WTC11 (cell line): ENCODE results near the gene NHS. TPM values are rescaled to one million over a fixed set of nuclear protein-coding genes. Genes with fewer than 3 reads are reported as not detected.

Experiments used
- ATAC-seq: fragments of 200-7000 bp; cut with Tn5 transposase; 2 replicates; pipeline ENCODE4 v1.10.0; 2021; ENCODE audit warnings: mild to moderate bottlenecking, moderate library complexity
- CTCF ChIA-PET: fragments of 300-600 bp; sonication (Branson Sonifier 250); formaldehyde crosslinking; loops from one replicate; lab custom pipeline; 2021; ENCODE audit warnings: antibody characterized with exemption; lab: Charles Lee
- POLR2A ChIA-PET: fragments of 350-600 bp; sonication (Branson Sonifier 250); formaldehyde crosslinking; loops from one replicate; lab custom pipeline; 2021; ENCODE audit warnings: antibody characterized with exemption; lab: Charles Lee
- DNase-seq: peaks from one replicate; pipeline ENCODE4 v3.0.0; 2021; ENCODE audit warnings: low spot score
- H3K27ac Mint-ChIP-seq: 2 replicates; pipeline ENCODE4 v1.8.0; 2021; ENCODE audit warnings: mixed read lengths
- H3K27me3 Mint-ChIP-seq: 2 replicates; pipeline ENCODE4 v1.8.0; 2021; ENCODE audit warnings: low read depth, mild to moderate bottlenecking, moderate library complexity, mixed read lengths
- H3K36me3 Mint-ChIP-seq: 2 replicates; pipeline ENCODE4 v1.8.0; 2021; ENCODE audit warnings: mixed read lengths
- H3K4me1 Mint-ChIP-seq: 2 replicates; pipeline ENCODE4 v1.8.0; 2022; ENCODE audit warnings: mixed read lengths
- H3K4me3 Mint-ChIP-seq: 2 replicates; pipeline ENCODE4 v1.8.0; 2021; ENCODE audit warnings: mild to moderate bottlenecking, moderate library complexity, mixed read lengths
- H3K9me3 Mint-ChIP-seq: 2 replicates; pipeline ENCODE4 v1.8.0; 2021; ENCODE audit warnings: mixed read lengths
- FOXJ3 ChIP-seq: sonication (generic); formaldehyde crosslinking; IDR thresholded peaks from 2 replicates; pipeline ENCODE4 v1.9.0; 2021; ENCODE audit warnings: missing genetic modification reagents, mild to moderate bottlenecking, borderline replicate concordance
- HMGA2 ChIP-seq: fragments of 250-450 bp; sonication (Bioruptor Pico); IDR thresholded peaks from 2 replicates; pipeline ENCODE4 v1.4.0; 2021; ENCODE audit warnings: mild to moderate bottlenecking, moderate library complexity
- MYBL2 ChIP-seq: sonication (generic); formaldehyde crosslinking; IDR thresholded peaks from 2 replicates; pipeline ENCODE4 v1.8.1; 2023; ENCODE audit warnings: mild to moderate bottlenecking, moderate library complexity, missing genetic modification reagents
- OVOL2 ChIP-seq: fragments of 250-450 bp; sonication (Bioruptor Pico); IDR thresholded peaks from 2 replicates; pipeline ENCODE4 v1.9.0; 2021; ENCODE audit warnings: mild to moderate bottlenecking, borderline replicate concordance
- PRRX2 ChIP-seq: fragments of 250-450 bp; sonication (Bioruptor Pico); IDR thresholded peaks from 2 replicates; pipeline ENCODE4 v1.8.0; 2021; ENCODE audit warnings: mild to moderate bottlenecking
- SP1 ChIP-seq: sonication (generic); formaldehyde crosslinking; conservative IDR thresholded peaks from 2 replicates; pipeline ENCODE4 v1.8.1; 2022; ENCODE audit warnings: missing genetic modification reagents
- TCF7 ChIP-seq: sonication (generic); formaldehyde crosslinking; IDR thresholded peaks from 2 replicates; pipeline ENCODE4 v1.8.0; 2022; ENCODE audit warnings: mild to moderate bottlenecking, low read depth, missing genetic modification reagents, moderate library complexity
- ZNF138 ChIP-seq: sonication (generic); formaldehyde crosslinking; conservative IDR thresholded peaks from 2 replicates; pipeline ENCODE4 v1.8.1; 2022; ENCODE audit warnings: mild to moderate bottlenecking, moderate library complexity, missing genetic modification reagents
- ZNF317 ChIP-seq: sonication (generic); formaldehyde crosslinking; IDR thresholded peaks from 2 replicates; pipeline ENCODE4 v1.8.1; 2023; ENCODE audit warnings: low read depth, mild to moderate bottlenecking, moderate library complexity, missing genetic modification reagents, borderline replicate concordance
- ZNF396 ChIP-seq: fragments of 250-450 bp; sonication (Bioruptor Pico); IDR thresholded peaks from 2 replicates; pipeline ENCODE4 v1.8.0; 2021; ENCODE audit warnings: mild to moderate bottlenecking, moderate library complexity, borderline replicate concordance
- total RNA-seq: library from RNA; stranded (reverse); gene quantifications from 3 replicates; pipeline ENCODE4 v1.2.3, GENCODE V29; 2021
- TF ChIP-seq, protein P1 (sequence below): sonication (generic); formaldehyde crosslinking; IDR thresholded peaks from 2 replicates; pipeline ENCODE4 v1.8.1; 2022; ENCODE audit warnings: low read depth, mild to moderate bottlenecking, moderate library complexity, missing genetic modification reagents, borderline replicate concordance
- TF ChIP-seq, protein P2 (sequence below): fragments of 250-450 bp; sonication (Bioruptor Pico); IDR thresholded peaks from 2 replicates; pipeline ENCODE4 v1.9.0; 2021; ENCODE audit warnings: mild to moderate bottlenecking
- TF ChIP-seq, protein P3 (sequence below): fragments of 250-450 bp; sonication (Bioruptor Pico); IDR thresholded peaks from 2 replicates; pipeline ENCODE4 v1.9.0; 2021; ENCODE audit warnings: mild to moderate bottlenecking
- TF ChIP-seq, protein P4 (sequence below): sonication (generic); formaldehyde crosslinking; IDR thresholded peaks from 2 replicates; pipeline ENCODE4 v1.8.0; 2022; ENCODE audit warnings: mild to moderate bottlenecking, missing genetic modification reagents
- TF ChIP-seq, protein P5 (sequence below): fragments of 250-450 bp; sonication (Bioruptor Pico); IDR thresholded peaks from 2 replicates; pipeline ENCODE4 v1.8.0; 2021; ENCODE audit warnings: mild to moderate bottlenecking
- TF ChIP-seq, protein P6 (sequence below): fragments of 250-450 bp; sonication (Bioruptor Pico); conservative IDR thresholded peaks from 2 replicates; pipeline ENCODE4 v1.9.0; 2021; ENCODE audit warnings: mild to moderate bottlenecking
- TF ChIP-seq, protein P7 (sequence below): sonication (generic); formaldehyde crosslinking; IDR thresholded peaks from 2 replicates; pipeline ENCODE4 v1.8.0; 2022; ENCODE audit warnings: mild to moderate bottlenecking, missing genetic modification reagents
- TF ChIP-seq, protein P8 (sequence below): sonication (generic); formaldehyde crosslinking; IDR thresholded peaks from 2 replicates; pipeline ENCODE4 v1.8.1; 2023; ENCODE audit warnings: mild to moderate bottlenecking, missing genetic modification reagents, moderate library complexity

Gene NHS
- total RNA-seq, 1 experiment from 2014 or later: 5.8 TPM

DNA sequence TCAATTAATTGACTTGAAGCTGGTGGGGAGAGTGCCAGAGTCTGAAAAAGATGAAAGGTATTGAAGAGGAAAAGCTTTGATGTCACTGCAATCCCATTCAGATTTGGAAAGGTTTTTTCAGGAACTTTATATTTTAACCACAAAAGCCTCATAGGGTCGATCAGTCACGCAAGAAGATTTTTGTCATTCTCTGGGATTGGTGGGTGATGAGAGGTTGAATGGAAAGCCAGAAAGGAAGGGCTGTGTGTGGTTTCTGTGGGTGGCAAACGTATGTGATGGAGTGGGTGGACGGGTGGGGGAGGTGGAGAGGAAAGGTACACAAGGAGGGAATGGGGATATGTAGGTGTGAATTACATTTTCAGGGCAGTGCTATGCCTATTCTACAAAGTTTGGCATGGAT, 188.5 kb downstream of the NHS start (continued):
- TF ChIP-seq, protein P1, sequence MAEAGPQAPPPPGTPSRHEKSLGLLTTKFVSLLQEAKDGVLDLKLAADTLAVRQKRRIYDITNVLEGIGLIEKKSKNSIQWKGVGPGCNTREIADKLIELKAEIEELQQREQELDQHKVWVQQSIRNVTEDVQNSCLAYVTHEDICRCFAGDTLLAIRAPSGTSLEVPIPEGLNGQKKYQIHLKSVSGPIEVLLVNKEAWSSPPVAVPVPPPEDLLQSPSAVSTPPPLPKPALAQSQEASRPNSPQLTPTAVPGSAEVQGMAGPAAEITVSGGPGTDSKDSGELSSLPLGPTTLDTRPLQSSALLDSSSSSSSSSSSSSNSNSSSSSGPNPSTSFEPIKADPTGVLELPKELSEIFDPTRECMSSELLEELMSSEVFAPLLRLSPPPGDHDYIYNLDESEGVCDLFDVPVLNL (CRISPR knock-in tag): no peak
- TF ChIP-seq ZNF396 (CRISPR knock-in tag) (no peak), ZNF317 (CRISPR knock-in tag) (no peak), PRRX2 (CRISPR knock-in tag) (no peak), ZNF138 (CRISPR knock-in tag) (no peak)
- TF ChIP-seq, all 79 proteins: peak for 0

DNA sequence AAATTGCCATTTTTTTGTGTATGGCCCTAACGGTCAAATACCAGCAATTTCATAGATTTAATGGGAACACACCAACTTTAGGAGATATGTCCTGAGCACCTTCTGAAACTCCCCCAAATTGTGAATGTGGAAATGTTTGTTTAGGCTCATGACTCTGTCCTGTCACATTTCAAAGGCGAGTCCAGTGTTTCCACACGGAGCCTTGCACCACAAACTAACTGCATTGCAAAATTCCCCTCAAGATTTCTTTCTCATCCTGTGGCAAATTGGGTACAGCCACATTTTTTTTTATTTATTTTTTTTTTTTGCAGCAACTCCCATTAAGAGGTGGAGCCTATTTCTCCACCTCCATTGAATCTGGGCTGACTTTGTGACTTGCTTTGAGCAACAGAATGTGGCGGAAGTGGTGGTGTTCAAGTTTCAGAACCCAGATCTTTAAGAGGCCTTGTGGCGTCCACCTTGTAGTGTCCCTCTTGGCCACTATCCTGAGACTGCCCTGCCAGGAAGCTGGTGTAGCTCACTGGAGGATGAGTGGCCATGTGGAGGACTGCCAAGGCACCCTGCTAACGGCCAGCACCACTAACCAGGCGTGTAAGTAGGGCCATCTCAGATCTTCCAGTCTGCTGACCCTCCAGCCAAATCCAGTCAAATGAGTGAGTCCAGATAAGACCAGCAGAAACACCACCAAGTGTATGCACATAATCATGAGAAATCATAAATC, 189.8 kb downstream of the NHS start:
- DNase-seq: no peak
- ChIA-PET POLR2A (no interaction called here), CTCF (no interaction called here)
- Mint-ChIP-seq H3K36me3 (no peaks in the 10 kb centered on the region), H3K4me3 (no peak overlapping the region), H3K4me1 (peaks cover 27% of the 10 kb centered on the region), H3K27me3 (no peaks in the 10 kb centered on the region), H3K9me3 (no peaks in the 10 kb centered on the region), H3K27ac (no peak overlapping the region)
- ATAC-seq: no peak
- TF ChIP-seq SP1 (CRISPR knock-in tag) (no peak), HMGA2 (CRISPR knock-in tag) (no peak), TCF7 (CRISPR knock-in tag) (no peak), MYBL2 (CRISPR knock-in tag) (no peak), FOXJ3 (CRISPR knock-in tag) (no peak), ZNF317 (CRISPR knock-in tag) (no peak), OVOL2 (CRISPR knock-in tag) (no peak)
- TF ChIP-seq, protein P2, sequence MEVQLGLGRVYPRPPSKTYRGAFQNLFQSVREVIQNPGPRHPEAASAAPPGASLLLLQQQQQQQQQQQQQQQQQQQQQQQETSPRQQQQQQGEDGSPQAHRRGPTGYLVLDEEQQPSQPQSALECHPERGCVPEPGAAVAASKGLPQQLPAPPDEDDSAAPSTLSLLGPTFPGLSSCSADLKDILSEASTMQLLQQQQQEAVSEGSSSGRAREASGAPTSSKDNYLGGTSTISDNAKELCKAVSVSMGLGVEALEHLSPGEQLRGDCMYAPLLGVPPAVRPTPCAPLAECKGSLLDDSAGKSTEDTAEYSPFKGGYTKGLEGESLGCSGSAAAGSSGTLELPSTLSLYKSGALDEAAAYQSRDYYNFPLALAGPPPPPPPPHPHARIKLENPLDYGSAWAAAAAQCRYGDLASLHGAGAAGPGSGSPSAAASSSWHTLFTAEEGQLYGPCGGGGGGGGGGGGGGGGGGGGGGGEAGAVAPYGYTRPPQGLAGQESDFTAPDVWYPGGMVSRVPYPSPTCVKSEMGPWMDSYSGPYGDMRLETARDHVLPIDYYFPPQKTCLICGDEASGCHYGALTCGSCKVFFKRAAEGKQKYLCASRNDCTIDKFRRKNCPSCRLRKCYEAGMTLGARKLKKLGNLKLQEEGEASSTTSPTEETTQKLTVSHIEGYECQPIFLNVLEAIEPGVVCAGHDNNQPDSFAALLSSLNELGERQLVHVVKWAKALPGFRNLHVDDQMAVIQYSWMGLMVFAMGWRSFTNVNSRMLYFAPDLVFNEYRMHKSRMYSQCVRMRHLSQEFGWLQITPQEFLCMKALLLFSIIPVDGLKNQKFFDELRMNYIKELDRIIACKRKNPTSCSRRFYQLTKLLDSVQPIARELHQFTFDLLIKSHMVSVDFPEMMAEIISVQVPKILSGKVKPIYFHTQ (CRISPR knock-in tag): no peak
- TF ChIP-seq, protein P3, sequence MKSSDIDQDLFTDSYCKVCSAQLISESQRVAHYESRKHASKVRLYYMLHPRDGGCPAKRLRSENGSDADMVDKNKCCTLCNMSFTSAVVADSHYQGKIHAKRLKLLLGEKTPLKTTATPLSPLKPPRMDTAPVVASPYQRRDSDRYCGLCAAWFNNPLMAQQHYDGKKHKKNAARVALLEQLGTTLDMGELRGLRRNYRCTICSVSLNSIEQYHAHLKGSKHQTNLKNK (CRISPR knock-in tag): no peak
- TF ChIP-seq, protein P4, sequence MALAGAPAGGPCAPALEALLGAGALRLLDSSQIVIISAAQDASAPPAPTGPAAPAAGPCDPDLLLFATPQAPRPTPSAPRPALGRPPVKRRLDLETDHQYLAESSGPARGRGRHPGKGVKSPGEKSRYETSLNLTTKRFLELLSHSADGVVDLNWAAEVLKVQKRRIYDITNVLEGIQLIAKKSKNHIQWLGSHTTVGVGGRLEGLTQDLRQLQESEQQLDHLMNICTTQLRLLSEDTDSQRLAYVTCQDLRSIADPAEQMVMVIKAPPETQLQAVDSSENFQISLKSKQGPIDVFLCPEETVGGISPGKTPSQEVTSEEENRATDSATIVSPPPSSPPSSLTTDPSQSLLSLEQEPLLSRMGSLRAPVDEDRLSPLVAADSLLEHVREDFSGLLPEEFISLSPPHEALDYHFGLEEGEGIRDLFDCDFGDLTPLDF (CRISPR knock-in tag): no peak
- TF ChIP-seq, protein P5, sequence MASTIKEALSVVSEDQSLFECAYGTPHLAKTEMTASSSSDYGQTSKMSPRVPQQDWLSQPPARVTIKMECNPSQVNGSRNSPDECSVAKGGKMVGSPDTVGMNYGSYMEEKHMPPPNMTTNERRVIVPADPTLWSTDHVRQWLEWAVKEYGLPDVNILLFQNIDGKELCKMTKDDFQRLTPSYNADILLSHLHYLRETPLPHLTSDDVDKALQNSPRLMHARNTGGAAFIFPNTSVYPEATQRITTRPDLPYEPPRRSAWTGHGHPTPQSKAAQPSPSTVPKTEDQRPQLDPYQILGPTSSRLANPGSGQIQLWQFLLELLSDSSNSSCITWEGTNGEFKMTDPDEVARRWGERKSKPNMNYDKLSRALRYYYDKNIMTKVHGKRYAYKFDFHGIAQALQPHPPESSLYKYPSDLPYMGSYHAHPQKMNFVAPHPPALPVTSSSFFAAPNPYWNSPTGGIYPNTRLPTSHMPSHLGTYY (CRISPR knock-in tag): no peak
- TF ChIP-seq, protein P6, sequence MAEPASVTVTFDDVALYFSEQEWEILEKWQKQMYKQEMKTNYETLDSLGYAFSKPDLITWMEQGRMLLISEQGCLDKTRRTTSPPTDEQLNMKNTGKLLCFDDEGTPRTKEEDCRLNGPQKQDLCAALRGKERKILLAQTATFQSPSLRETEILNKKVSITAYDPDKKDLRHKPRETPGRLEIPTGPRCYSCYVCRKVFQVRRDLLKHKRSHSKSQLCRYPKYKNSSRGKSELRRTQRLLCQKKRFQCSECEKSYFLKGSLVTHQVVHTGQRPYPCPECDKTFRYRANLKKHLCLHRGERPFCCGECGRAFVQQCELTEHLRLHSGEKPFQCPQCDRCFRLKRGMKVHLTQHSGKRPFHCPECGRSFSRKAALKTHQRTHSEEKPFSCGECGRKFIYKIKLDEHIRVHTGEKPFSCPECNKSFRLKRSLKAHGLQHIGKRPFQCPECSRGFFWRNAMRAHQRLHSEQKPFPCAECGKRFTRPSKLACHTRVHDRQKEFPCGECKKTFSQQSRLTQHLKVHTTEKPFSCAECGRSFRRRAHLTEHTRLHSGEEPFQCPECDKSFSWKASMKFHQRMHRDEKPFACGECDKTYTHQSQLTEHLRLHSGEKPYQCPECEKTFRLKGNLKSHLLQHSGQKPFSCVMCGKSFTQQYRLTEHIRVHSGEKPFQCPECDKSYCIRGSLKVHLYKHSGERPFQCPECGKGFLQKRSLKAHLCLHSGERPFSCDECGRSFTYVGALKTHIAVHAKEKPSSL: no peak
- TF ChIP-seq, protein P7, sequence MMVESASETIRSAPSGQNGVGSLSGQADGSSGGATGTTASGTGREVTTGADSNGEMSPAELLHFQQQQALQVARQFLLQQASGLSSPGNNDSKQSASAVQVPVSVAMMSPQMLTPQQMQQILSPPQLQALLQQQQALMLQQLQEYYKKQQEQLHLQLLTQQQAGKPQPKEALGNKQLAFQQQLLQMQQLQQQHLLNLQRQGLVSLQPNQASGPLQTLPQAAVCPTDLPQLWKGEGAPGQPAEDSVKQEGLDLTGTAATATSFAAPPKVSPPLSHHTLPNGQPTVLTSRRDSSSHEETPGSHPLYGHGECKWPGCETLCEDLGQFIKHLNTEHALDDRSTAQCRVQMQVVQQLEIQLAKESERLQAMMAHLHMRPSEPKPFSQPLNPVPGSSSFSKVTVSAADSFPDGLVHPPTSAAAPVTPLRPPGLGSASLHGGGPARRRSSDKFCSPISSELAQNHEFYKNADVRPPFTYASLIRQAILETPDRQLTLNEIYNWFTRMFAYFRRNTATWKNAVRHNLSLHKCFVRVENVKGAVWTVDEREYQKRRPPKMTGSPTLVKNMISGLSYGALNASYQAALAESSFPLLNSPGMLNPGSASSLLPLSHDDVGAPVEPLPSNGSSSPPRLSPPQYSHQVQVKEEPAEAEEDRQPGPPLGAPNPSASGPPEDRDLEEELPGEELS (CRISPR knock-in tag): no peak
- TF ChIP-seq, protein P8, sequence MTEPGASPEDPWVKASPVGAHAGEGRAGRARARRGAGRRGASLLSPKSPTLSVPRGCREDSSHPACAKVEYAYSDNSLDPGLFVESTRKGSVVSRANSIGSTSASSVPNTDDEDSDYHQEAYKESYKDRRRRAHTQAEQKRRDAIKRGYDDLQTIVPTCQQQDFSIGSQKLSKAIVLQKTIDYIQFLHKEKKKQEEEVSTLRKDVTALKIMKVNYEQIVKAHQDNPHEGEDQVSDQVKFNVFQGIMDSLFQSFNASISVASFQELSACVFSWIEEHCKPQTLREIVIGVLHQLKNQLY (CRISPR knock-in tag): no peak
